H1 (cell line): ENCODE measurements around the gene RSPH6A. TPM values are rescaled to one million over a fixed set of nuclear protein-coding genes. Genes with fewer than 3 reads are reported as not detected.
A peak's percentile ranks its signal among the peaks of the same experiment; 100 is the strongest.

ENCODE experiments used
- CTCF ChIA-PET: fragments of 300-600 bp; sonication (Branson Sonifier 250); formaldehyde crosslinking; loops from one replicate; lab custom pipeline; 2021; ENCODE audit not compliant: partially characterized antibody; lab: Charles Lee
- POLR2A ChIA-PET: fragments of 300-600 bp; sonication (Branson Sonifier 250); formaldehyde crosslinking; loops from one replicate; lab custom pipeline; 2021; ENCODE audit warnings: inconsistent platforms; ENCODE audit not compliant: partially characterized antibody; lab: Charles Lee
- DNase-seq, 2 experiments: peaks; one replicate each; pipeline versions ENCODE4 v3.0.0 to v3.0.0-alpha.2; 2010 to 2022; ENCODE audit warnings: low spot score in 2 of 2, low read depth in 1 of 2, mixed read lengths in 1 of 2
- FAIRE-seq: peaks from 2 replicates; lab custom pipeline; 2011; peaks lifted over from hg19 to GRCh38; lab: Jason Lieb, UNC
- H2AFZ ChIP-seq: 2 replicates; pipeline ENCODE4 v1.8.1; 2012; ENCODE audit warnings: low read length, inconsistent platforms
- H2AK5ac ChIP-seq: 2 replicates; pipeline ENCODE4 v1.6.1; 2013; ENCODE audit warnings: low read depth, low read length
- H2BK120ac ChIP-seq: replicated peaks from 2 replicates; pipeline ENCODE3; 2013; ENCODE audit warnings: low read depth, low read length, inconsistent platforms
- H2BK12ac ChIP-seq: 2 replicates; pipeline ENCODE4 v1.6.1; 2013; ENCODE audit warnings: low read depth, low read length
- H2BK15ac ChIP-seq: 2 replicates; pipeline ENCODE4 v1.6.1; 2013; ENCODE audit warnings: low read length
- H2BK20ac ChIP-seq: 2 replicates; pipeline ENCODE4 v1.6.1; 2013; ENCODE audit warnings: low read length
- H2BK5ac ChIP-seq: 2 replicates; pipeline ENCODE4 v1.6.1; 2013; ENCODE audit warnings: low read depth, low read length
- H3K14ac ChIP-seq: 2 replicates; pipeline ENCODE4 v1.6.1; 2013; ENCODE audit warnings: inconsistent platforms; ENCODE audit not compliant: insufficient read length
- H3K18ac ChIP-seq: 2 replicates; pipeline ENCODE4 v1.6.1; 2013; ENCODE audit warnings: low read length; ENCODE audit errors: extremely low read depth
- H3K23ac ChIP-seq: 2 replicates; pipeline ENCODE4 v1.6.1; 2013; ENCODE audit warnings: inconsistent platforms; ENCODE audit not compliant: insufficient read length
- H3K23me2 ChIP-seq: 2 replicates; pipeline ENCODE4 v1.6.1; 2013; ENCODE audit warnings: low read depth, low read length
- H3K27ac ChIP-seq: 2 replicates; pipeline ENCODE4 v1.6.1; 2011; ENCODE audit warnings: low read depth, low read length, inconsistent platforms
- H3K27me3 ChIP-seq, 4 experiments: replicated peaks in 1 of 4; 1 replicate in 1 of 4; 2 replicates in 3 of 4; pipeline versions ENCODE4 v1.6.1 to v1.8.1; 2011 to 2013; ENCODE audit warnings: low read length in 3 of 4, mild to moderate bottlenecking in 3 of 4, inconsistent platforms in 2 of 4, mixed read lengths in 2 of 4, moderate library complexity in 1 of 4; ENCODE audit not compliant: control insufficient read depth in 3 of 4, insufficient read depth in 3 of 4; ENCODE audit errors: extremely low read depth in 1 of 4
- H3K36me3 ChIP-seq, 4 experiments: 2 replicates each; pipeline versions ENCODE4 v1.6.1 to v1.8.1; 2011 to 2013; ENCODE audit warnings: mild to moderate bottlenecking in 4 of 4, low read length in 3 of 4, moderate library complexity in 2 of 4, control low read depth in 1 of 4, inconsistent platforms in 1 of 4; ENCODE audit not compliant: insufficient read depth in 4 of 4, control insufficient read depth in 2 of 4
- H3K4ac ChIP-seq: replicated peaks from 2 replicates; pipeline ENCODE3; 2013; ENCODE audit warnings: low read length, low read depth, mixed read lengths, inconsistent platforms; ENCODE audit not compliant: insufficient read length
- H3K4me1 ChIP-seq, 4 experiments: replicated peaks in 1 of 4; 1 replicate in 1 of 4; 2 replicates in 3 of 4; pipeline versions ENCODE4 v1.6.1 to v1.8.1; 2011 to 2013; ENCODE audit warnings: low read length in 3 of 4, inconsistent platforms in 2 of 4, mixed read lengths in 1 of 4; ENCODE audit not compliant: insufficient read depth in 4 of 4, control insufficient read depth in 3 of 4
- H3K4me2 ChIP-seq, 2 experiments: 2 replicates each; pipeline versions ENCODE4 v1.6.1 to v1.8.1; 2011 to 2013; ENCODE audit warnings: low read depth in 2 of 2, low read length in 2 of 2, control low read depth in 1 of 2, inconsistent platforms in 1 of 2, mild to moderate bottlenecking in 1 of 2; ENCODE audit not compliant: insufficient read depth in 1 of 2
- H3K4me3 ChIP-seq, 4 experiments: fragments of 200-600, 300-600 bp in 1 of 4; sonication (generic), shearing (Covaris generic), sonication (Bioruptor Twin) in 1 of 4; 2 replicates each; pipeline versions ENCODE4 v1.5.1 to v1.8.1; 2011 to 2016; ENCODE audit warnings: low read length in 4 of 4, low read depth in 3 of 4, control low read depth in 2 of 4, inconsistent platforms in 2 of 4, mild to moderate bottlenecking in 2 of 4, mixed read lengths in 1 of 4, moderate library complexity in 1 of 4; ENCODE audit not compliant: insufficient read depth in 2 of 4; ENCODE audit errors: extremely low read depth in 1 of 4
- H3K56ac ChIP-seq: replicated peaks from 2 replicates; pipeline ENCODE3; 2013; ENCODE audit warnings: low read depth, mild to moderate bottlenecking, mixed read lengths, low read length, inconsistent platforms; ENCODE audit not compliant: insufficient read length
- H3K79me1 ChIP-seq: 2 replicates; pipeline ENCODE4 v1.6.1; 2013; ENCODE audit warnings: low read depth, low read length, control low read depth
- H3K79me2 ChIP-seq, 2 experiments: 2 replicates each; pipeline versions ENCODE4 v1.6.1 to v1.8.1; 2012 to 2013; ENCODE audit warnings: low read length in 2 of 2, mild to moderate bottlenecking in 2 of 2, inconsistent platforms in 1 of 2; ENCODE audit not compliant: insufficient read depth in 2 of 2, control insufficient read depth in 1 of 2
- H3K9ac ChIP-seq, 4 experiments: replicated peaks in 1 of 4; 1 replicate in 1 of 4; 2 replicates in 3 of 4; pipeline versions ENCODE4 v1.6.1 to v1.8.1; 2011 to 2013; ENCODE audit warnings: low read depth in 3 of 4, low read length in 3 of 4, control low read depth in 2 of 4, mild to moderate bottlenecking in 2 of 4, moderate library complexity in 2 of 4, inconsistent platforms in 1 of 4; ENCODE audit errors: extremely low read depth in 1 of 4
- H3K9me3 ChIP-seq, 2 experiments: 2 replicates each; pipeline versions ENCODE4 v1.6.1 to v1.8.1; 2012 to 2013; ENCODE audit warnings: mild to moderate bottlenecking in 2 of 2, moderate library complexity in 2 of 2, control low read depth in 1 of 2, inconsistent platforms in 1 of 2, low read depth in 1 of 2, low read length in 1 of 2, mixed read lengths in 1 of 2; ENCODE audit not compliant: insufficient read depth in 2 of 2
- H4K20me1 ChIP-seq, 2 experiments: replicated peaks in 1 of 2; 2 replicates each; pipeline versions ENCODE3 to v1.8.1; 2011 to 2013; ENCODE audit warnings: inconsistent platforms in 2 of 2, low read length in 2 of 2, mild to moderate bottlenecking in 1 of 2; ENCODE audit not compliant: insufficient read depth in 2 of 2, control insufficient read depth in 1 of 2
- H4K5ac ChIP-seq: 2 replicates; pipeline ENCODE4 v1.6.1; 2013; ENCODE audit warnings: low read length, low read depth, mixed read lengths, inconsistent platforms; ENCODE audit not compliant: insufficient read length
- H4K8ac ChIP-seq: 2 replicates; pipeline ENCODE4 v1.8.0; 2013; ENCODE audit warnings: mild to moderate bottlenecking, moderate library complexity, low read length, inconsistent platforms; ENCODE audit not compliant: insufficient read depth; ENCODE audit errors: extremely low read depth
- H4K91ac ChIP-seq: replicated peaks from 2 replicates; pipeline ENCODE3; 2013; ENCODE audit warnings: low read length, mixed read lengths, inconsistent platforms; ENCODE audit not compliant: insufficient read length
- CHD1 ChIP-seq: IDR thresholded peaks from 2 replicates; pipeline ENCODE4 v1.6.1; 2012; ENCODE audit warnings: low read depth, low read length, improper control_type of control experiment
- CHD2 ChIP-seq: IDR thresholded peaks from 2 replicates; pipeline ENCODE4 v1.6.1; 2012; ENCODE audit warnings: low read length, improper control_type of control experiment
- EP300 ChIP-seq, 2 experiments: IDR thresholded peaks; 1 replicate in 1 of 2; 2 replicates in 1 of 2; pipeline ENCODE4 v1.6.1; 2011 to 2012; ENCODE audit warnings: low read depth in 2 of 2, low read length in 2 of 2, mild to moderate bottlenecking in 2 of 2, borderline replicate concordance in 1 of 2, inconsistent platforms in 1 of 2, moderate library complexity in 1 of 2
- KDM1A ChIP-seq: fragments of 200-600, 300-600 bp; sonication (generic); IDR thresholded peaks from 2 replicates; pipeline ENCODE4 v1.7.1; 2016; ENCODE audit warnings: mild to moderate bottlenecking, low read length, borderline replicate concordance
- NRF1 ChIP-seq: IDR thresholded peaks from 2 replicates; pipeline ENCODE4 v1.6.1; 2011; ENCODE audit warnings: mild to moderate bottlenecking, low read depth, low read length, improper control_type of control experiment
- SIRT6 ChIP-seq: IDR thresholded peaks from one replicate; pipeline ENCODE4 v1.7.1; 2012; ENCODE audit warnings: low read length, inconsistent platforms
- SP2 ChIP-seq: IDR thresholded peaks from 2 replicates; pipeline ENCODE4 v1.6.1; 2012; ENCODE audit warnings: mild to moderate bottlenecking, low read length, inconsistent platforms
- TAF7 ChIP-seq: optimal IDR thresholded peaks from 2 replicates; pipeline ENCODE3; 2011; ENCODE audit warnings: low read depth, mild to moderate bottlenecking, inconsistent platforms, low read length, moderate library complexity, borderline replicate concordance
- USF2 ChIP-seq: IDR thresholded peaks from 2 replicates; pipeline ENCODE4 v1.6.1; 2011; ENCODE audit warnings: low read length, improper control_type of control experiment
- ZNF274 ChIP-seq: IDR thresholded peaks from 2 replicates; pipeline ENCODE4 v1.7.0; 2012; ENCODE audit warnings: low read length, borderline replicate concordance; ENCODE audit errors: extremely low read depth
- WGBS, 2 experiments: shearing (Covaris generic) in 1 of 2; methylation state at CpG; one replicate each; pipeline versions ENCODE4 v1.1.6 to v1.1.7; 2013 to 2015; ENCODE audit warnings: low lambda C conversion rate in 2 of 2, mixed read lengths in 2 of 2, inconsistent platforms in 1 of 2, low coverage in 1 of 2, missing lambda C conversion rate in 1 of 2; ENCODE audit not compliant: insufficient replicate concordance in 2 of 2, insufficient coverage in 1 of 2, insufficient read length in 1 of 2; ENCODE audit errors: extremely low coverage in 1 of 2, missing lambda C conversion rate in 1 of 2; 5-methylcytosine and 5-hydroxymethylcytosine counted together
- polyA plus RNA-seq, 7 experiments: library from polyadenylated mRNA; depleted of rRNA in 3 of 7; stranded (reverse) in 5 of 7; unstranded in 2 of 7; fragments of >200 nt in 5 of 7; fragments of 200-250 nt in 2 of 7; gene quantifications; 1 replicate in 5 of 7; 2 replicates in 1 of 7; 4 replicates in 1 of 7; pipeline versions ENCODE4 v1.2.1 to v1.2.3, GENCODE V29; 2011 to 2013; ENCODE audit warnings: missing spikeins in 2 of 7, mixed read lengths in 2 of 7
- total RNA-seq: library from RNA; stranded (reverse); fragmentation: NEBNext Ultra II Directional; extraction: Animal tissue kit (Norgen Biotek cat#: 25700); gene quantifications from 2 replicates; pipeline ENCODE4 v1.2.1, GENCODE V29; 2021

Gene RSPH6A
- total and polyA plus RNA-seq, 2 of the 8 experiments (the other 6 are each of a cell fraction or from before 2014, with no cell fraction given), result 0.05 to 0.19 TPM

GRCh38 chr19:45793178-45793564 lies 21.9 kb downstream of the RSPH6A start:
- Histone ChIP-seq H3K9me3 (no peaks in the 10 kb centered on the region), H3K9ac (peak overlapping the region in 2 of 4 experiments; percentile 44 to 48; a peak in 2 of 7 replicates), H2BK5ac (no peak overlapping the region), H3K14ac (no peak overlapping the region), H2BK15ac (no peak overlapping the region), H3K4me3 (peak overlapping the region in 1 of 4 experiments; percentile 22; a peak in 1 of 8 replicates), H2AK5ac (no peak overlapping the region), H4K5ac (no peak overlapping the region), H3K4me1 (peaks cover 0 to 6% (median 4%) of the 10 kb centered on the region in 4 experiments; a peak in 3 of 7 replicates), H4K20me1 (peaks cover 0 to 7% of the 10 kb centered on the region in 2 experiments), H3K23me2 (peaks cover 4% of the 10 kb centered on the region; the same call in 1 of the 2 replicates), H3K79me2 (peaks cover 0 to 12% of the 10 kb centered on the region in 2 experiments; a peak in 2 of 4 replicates), H3K27me3 (no peaks in the 10 kb centered on the region), H3K56ac (no peak overlapping the region), H3K23ac (no peak overlapping the region), H4K91ac (no peak overlapping the region), H2BK12ac (0 out of 2 replicates have a peak overlapping the region, but pooled peaks have one; percentile 31), H3K79me1 (peaks cover 10% of the 10 kb centered on the region), H3K27ac (no peak overlapping the region), H2BK120ac (no peak overlapping the region), H2AFZ (no peak overlapping the region), H2BK20ac (no peak overlapping the region), H4K8ac (no peak overlapping the region), H3K36me3 (peaks cover 0 to 14% (median 10%) of the 10 kb centered on the region in 4 experiments; a peak in 6 of 8 replicates), H3K4ac (no peak overlapping the region), H3K4me2 (peak overlapping the region; percentile 35 to 57), H3K18ac (no peak overlapping the region)
- ChIA-PET POLR2A (interaction anchor here (0.6 to 4.3 kb wide), 14 partner anchors 11 to 475 kb away, joined by 3 to 39 read pairs (median 4); partner anchors contain the start of genes DMPK, FOXA3, QPCTL and RSPH6A), CTCF (interaction anchor here (0.6 to 2.1 kb wide), 8 partner anchors 8 to 150 kb away, joined by 3 to 7 read pairs (median 4); partner anchors contain the start of gene SIX5)
- no peak for TF ChIP-seq SIRT6
- TF ChIP-seq KDM1A, result no peak
- TF ChIP-seq EP300 (IDR thresholded peaks at IDR 0.05; ENCODE audit: borderline replicate concordance in 1 of 2, low read depth in 2 of 2, low read length in 2 of 2), result no peak
- TF ChIP-seq TAF7, result no peak
- TF ChIP-seq ZNF274, result no peak
- TF ChIP-seq CHD1, result no peak
- no peak for TF ChIP-seq USF2
- TF ChIP-seq SP2, result no peak
- no peak for TF ChIP-seq NRF1
- TF ChIP-seq CHD2, result no peak
- WGBS, 2 experiments, result 54% methylated on average over 3 of the region's 3 CpGs; no CpG with 5 or more reads in 1 of the 2 experiments
- no peak for FAIRE-seq
- no peak for DNase-seq
